CD4-positive, alpha-beta T cell treated with Interleukin-6 for 4 hours (primary cell): ENCODE data around the gene ANO3.

Experiments
- DNase-seq: peaks from one replicate; pipeline ENCODE4 v3.0.0-alpha.2; 2020; ENCODE audit warnings: mixed read lengths

The ANO3 gene

GRCh38 chr11:26649884-26650283 lies 318.0 kb downstream of the ANO3 start:
- DNase-seq: no peak

- no peak for DNase-seq
Observed at GRCh38 chr11:26651916-26652315, 320.0 kb downstream of the ANO3 start.

- DNase-seq: no peak
Observed at GRCh38 chr11:26655287-26655686, 323.4 kb downstream of the ANO3 start.

GRCh38 chr11:26662916-26663315 lies 331.0 kb downstream of the ANO3 start:
- no peak for DNase-seq

GRCh38 chr11:26665036-26665435 lies 333.1 kb downstream of the ANO3 start:
- DNase-seq: no peak

- no peak for DNase-seq
Observed at GRCh38 chr11:26665946-26666345, 334.0 kb downstream of the ANO3 start.

GRCh38 chr11:26675233-26675928 lies 343.5 kb downstream of the ANO3 start:
- DNase-seq: no peak

GRCh38 chr11:26676641-26677040 lies 344.7 kb downstream of the ANO3 start:
- DNase-seq: no peak

- DNase-seq: no peak
Observed at GRCh38 chr11:26677566-26677965, 345.6 kb downstream of the ANO3 start.

GRCh38 chr11:26687351-26687750 lies 355.4 kb downstream of the ANO3 start:
- no peak for DNase-seq

GRCh38 chr11:26688701-26689100 lies 356.8 kb downstream of the ANO3 start:
- no peak for DNase-seq

GRCh38 chr11:26696330-26696729 lies 364.4 kb downstream of the ANO3 start:
- DNase-seq: no peak

GRCh38 chr11:26698224-26698623 lies 366.3 kb downstream of the ANO3 start:
- no peak for DNase-seq

- DNase-seq: no peak
Observed at GRCh38 chr11:26700574-26701235, 368.8 kb downstream of the ANO3 start.

GRCh38 chr11:26702406-26702805 lies 370.5 kb downstream of the ANO3 start:
- no peak for DNase-seq

GRCh38 chr11:26703411-26704191 lies 371.7 kb downstream of the ANO3 start:
- no peak for DNase-seq

- no peak for DNase-seq
Observed at GRCh38 chr11:26704249-26704648, 372.3 kb downstream of the ANO3 start.

- no peak for DNase-seq
Observed at GRCh38 chr11:26706181-26706580, 374.3 kb downstream of the ANO3 start.

GRCh38 chr11:26708736-26709456 lies 377.0 kb downstream of the ANO3 start:
- DNase-seq: no peak

- DNase-seq: no peak
Observed at GRCh38 chr11:26710489-26710888, 378.6 kb downstream of the ANO3 start.

- no peak for DNase-seq
Observed at GRCh38 chr11:26712497-26712896, 380.6 kb downstream of the ANO3 start.
